GM18505 (cell line): ENCODE measurements around the gene ARHGEF28.

Source experiments
- ATAC-seq: cut with Tn5 transposase; IDR thresholded peaks from one replicate; pipeline ENCODE4 v1.9.1; 2021; ENCODE audit not compliant: unreplicated experiment
- POLR2A ChIP-seq: IDR thresholded peaks from 4 replicates; pipeline ENCODE4 v1.6.1; 2011; ENCODE audit warnings: borderline replicate concordance; ENCODE audit not compliant: insufficient read depth, insufficient read length; ENCODE audit errors: extremely low read depth

ARHGEF28 gene

DNA sequence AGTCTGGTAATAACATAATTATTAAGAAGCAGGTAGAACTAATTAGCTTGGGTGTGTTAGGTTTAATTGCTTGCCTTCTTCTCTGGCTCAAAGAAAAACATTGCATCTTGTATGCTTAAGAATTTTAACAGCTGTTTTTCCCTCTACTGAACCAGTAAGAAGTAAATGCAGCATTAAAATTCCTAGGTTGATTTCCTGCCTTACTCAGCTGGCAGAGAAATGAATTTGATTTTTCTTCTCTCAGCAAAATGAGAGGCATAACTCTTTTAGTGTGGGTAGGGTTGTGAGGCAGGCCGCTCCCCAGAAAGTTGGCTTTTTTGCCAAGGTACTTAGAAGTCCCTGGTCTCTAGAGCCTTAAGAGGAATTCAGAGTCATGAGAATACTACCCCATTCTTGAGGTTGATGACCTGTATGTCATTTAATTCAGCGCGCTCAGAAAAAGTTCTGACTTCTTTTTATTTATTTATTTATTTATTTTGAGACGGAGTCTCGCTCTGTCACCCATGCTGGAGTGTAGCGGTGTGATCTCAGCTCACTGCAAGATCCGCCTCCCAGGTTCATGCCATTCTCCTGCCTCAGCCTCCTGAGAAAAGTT, 302.6 kb downstream of the ARHGEF28 start:
- ATAC-seq, result no peak
- no peak for TF ChIP-seq POLR2A

GRCh38 chr5:73935719-73936118, 309.7 kb downstream of the ARHGEF28 start:
- ATAC-seq, result no peak
- TF ChIP-seq POLR2A, result no peak

DNA sequence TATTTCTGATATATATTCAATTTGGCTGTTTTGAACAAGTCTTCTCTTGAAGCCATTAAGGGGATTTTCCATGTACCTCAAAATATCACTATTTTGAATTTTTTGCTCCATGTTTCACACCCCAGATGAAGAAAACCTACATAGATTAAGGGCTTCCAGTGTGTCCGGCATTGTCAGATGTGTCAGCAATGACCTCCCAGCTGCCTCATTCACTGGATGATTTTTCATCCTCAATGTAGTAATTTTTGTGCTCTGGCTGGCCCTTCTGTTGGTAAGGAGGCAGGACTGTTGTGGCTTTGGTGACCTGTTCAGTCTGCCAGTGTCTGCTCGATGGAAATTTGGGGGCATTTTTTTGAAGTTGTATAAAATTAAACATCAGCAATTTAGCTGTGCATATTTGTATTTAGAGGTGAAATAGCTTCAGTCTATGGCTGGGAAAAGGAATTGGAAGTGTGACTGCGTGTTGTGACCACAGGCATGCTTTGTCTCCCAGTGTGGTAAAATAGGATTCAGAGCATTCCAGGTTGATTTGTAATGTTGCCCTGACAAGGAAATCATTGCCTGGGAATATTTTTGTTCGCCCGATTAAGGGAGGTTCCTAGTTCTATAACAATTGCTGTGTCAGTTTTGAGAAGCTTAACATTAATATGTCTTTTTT, 312.4 kb downstream of the ARHGEF28 start:
- no peak for ATAC-seq

GRCh38 chr5:73938938-73939320, 312.9 kb downstream of the ARHGEF28 start:
- ATAC-seq, result no peak
- TF ChIP-seq POLR2A, result no peak

More for the DNA sequence above, 312.4 kb downstream of the ARHGEF28 start:
- no peak for TF ChIP-seq POLR2A

DNA sequence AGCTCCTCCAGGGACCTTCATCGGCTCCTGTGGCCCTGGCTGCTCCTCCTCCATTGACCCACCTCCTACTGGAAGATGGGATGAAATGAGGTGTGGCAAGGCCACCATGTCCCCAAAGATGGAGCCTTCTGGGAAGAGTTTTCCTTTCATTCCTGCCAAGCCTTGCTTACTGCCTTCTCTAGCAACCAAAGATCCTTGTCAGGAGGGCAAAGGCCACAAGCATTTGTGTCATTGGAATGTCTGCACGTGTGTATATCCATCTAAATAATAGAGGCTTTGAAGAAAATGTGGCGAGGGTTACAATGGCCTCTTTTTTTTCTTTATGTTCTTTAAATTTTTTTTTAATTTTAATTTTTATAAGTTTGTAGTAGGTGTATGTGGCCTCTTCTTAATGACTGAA, 313.6 kb downstream of the ARHGEF28 start:
- no peak for ATAC-seq
- no peak for TF ChIP-seq POLR2A

GRCh38 chr5:73940026-73940425, 314.0 kb downstream of the ARHGEF28 start:
- ATAC-seq, result no peak
- TF ChIP-seq POLR2A, result no peak

DNA sequence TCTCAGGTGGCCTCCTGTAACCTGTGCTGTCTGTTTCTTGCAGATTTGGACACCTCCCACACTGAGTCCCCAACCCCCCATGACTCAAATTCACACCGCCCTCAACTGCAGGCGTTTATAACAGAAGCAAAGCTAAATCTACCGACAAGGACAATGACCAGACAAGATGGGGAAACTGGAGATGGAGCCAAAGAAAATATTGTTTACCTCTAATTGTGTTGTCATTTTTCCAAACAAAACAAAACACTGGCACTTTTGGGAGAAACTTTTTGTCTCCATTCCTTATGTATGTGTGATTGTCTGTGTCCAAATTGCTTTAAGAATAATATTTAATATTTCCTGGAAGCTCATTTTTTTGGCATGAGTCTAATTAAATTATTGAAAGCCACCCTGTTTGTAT, 314.8 kb downstream of the ARHGEF28 start:
- no peak for ATAC-seq

DNA sequence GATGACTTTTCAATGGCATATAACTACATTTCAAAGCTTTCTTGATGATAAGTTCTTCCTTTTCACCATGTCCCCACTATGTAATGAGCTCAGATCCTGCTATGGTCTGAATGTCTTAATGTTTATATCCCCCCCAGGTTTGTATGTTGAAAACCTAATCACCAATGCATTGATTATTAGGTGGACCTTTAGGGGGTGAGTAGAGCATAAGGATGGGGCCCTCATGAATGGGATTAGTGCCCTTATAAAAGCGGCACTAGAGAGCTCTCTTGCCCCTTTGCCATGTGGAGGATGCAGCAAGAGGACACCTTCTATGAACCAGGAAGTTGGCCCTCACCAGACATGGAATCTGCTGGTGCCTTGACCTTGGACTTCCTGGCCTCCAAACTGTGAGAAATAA, 316.8 kb downstream of the ARHGEF28 start:
- no peak for TF ChIP-seq POLR2A
- no peak for ATAC-seq

More for the DNA sequence above, 314.8 kb downstream of the ARHGEF28 start:
- TF ChIP-seq POLR2A, result no peak

GRCh38 chr5:73943397-73943796, 317.4 kb downstream of the ARHGEF28 start:
- no peak for ATAC-seq
- TF ChIP-seq POLR2A, result no peak

- ATAC-seq, result no peak
- no peak for TF ChIP-seq POLR2A
Observed at GRCh38 chr5:73944581-73944980, 318.6 kb downstream of the ARHGEF28 start.

DNA sequence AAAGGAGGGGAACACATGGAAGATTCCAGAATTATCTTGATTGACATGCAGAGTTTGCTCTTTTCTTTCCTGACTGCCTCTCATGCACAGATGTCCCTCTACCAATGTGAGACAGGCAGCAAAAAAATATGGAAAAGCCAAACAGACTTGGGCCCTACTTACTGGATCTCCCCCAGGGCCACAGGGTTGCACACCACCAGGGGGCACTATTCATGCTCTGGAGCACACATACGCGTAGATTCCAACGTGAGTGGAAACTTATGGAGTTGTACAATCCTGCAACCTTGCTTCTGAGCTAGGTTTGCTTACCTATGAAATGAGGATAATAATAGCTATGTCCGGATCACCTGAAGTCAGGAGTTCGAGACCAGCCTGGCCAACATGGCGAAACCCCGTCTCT, 319.5 kb downstream of the ARHGEF28 start:
- no peak for TF ChIP-seq POLR2A
- no peak for ATAC-seq

DNA sequence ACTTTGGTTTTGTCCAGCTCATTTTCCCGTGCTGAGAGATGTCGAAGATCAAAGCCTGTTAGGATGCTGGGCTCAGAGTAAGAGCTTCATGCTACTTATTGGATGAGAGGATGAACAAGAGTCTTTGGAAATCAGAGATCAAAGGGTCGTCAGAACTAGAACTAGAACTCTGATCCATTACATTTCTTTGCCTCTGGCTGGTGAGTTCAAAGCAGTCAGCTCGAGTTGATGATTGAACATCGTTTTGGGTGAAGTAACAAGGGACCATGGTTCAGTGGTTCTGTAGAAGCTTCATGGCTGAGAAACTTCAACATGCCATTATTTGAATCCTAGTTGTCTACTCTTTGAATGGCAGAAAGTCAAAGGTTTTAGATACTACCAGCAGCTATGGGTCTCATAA, 320.3 kb downstream of the ARHGEF28 start:
- ATAC-seq, result no peak
- no peak for TF ChIP-seq POLR2A

- TF ChIP-seq POLR2A, result no peak
- ATAC-seq, result no peak
Observed at GRCh38 chr5:73946919-73947602, 321.1 kb downstream of the ARHGEF28 start.
